Mucosa of descending colon (tissue), 3 donors: ENCODE data around the gene CLDN24. TPM values are rescaled to one million over a fixed set of nuclear protein-coding genes. Genes with fewer than 3 reads are reported as not detected.

Experiments used
- ATAC-seq: fragments of 200-7000 bp; cut with Tn5 transposase; one replicate; pipeline ENCODE4 v1.9.1; 2020; ENCODE audit warnings: mild to moderate bottlenecking, moderate library complexity
- DNase-seq, 3 donors: peaks; one replicate each; pipeline ENCODE4 v3.0.0-alpha.2; 2020
- H3K36me3 ChIP-seq: fragments of 200-600 bp; one replicate; pipeline ENCODE4 v1.8.0; 2021; ENCODE audit warnings: low read depth, mild to moderate bottlenecking
- H3K4me1 ChIP-seq: fragments of 200-600 bp; one replicate; pipeline ENCODE4 v1.8.0; 2021; ENCODE audit warnings: low read depth, mild to moderate bottlenecking
- H3K4me3 ChIP-seq: fragments of 200-600 bp; one replicate; pipeline ENCODE4 v1.8.0; 2021; ENCODE audit warnings: mild to moderate bottlenecking
- H3K9me3 ChIP-seq: fragments of 200-600 bp; one replicate; pipeline ENCODE4 v1.8.0; 2021; ENCODE audit warnings: mild to moderate bottlenecking
- intact Hi-C, 2 donors: fragments of 100-400 bp; cut with DNase I in 1 of 2; cut with micrococcal nuclease in 1 of 2; formaldehyde crosslinking; loops; one replicate each; pipeline versions ENCODE4 v1.11.0 to v1.11.1; 2022; cut with DNase I, micrococcal nuclease
- total RNA-seq, 3 donors: library from RNA; stranded (reverse); fragmentation: NEBNext Ultra II Directional in 2 of 3; extraction: Animal tissue kit (Norgen Biotek cat#: 25700) in 2 of 3; gene quantifications; one replicate each; pipeline versions ENCODE4 v1.2.1 to v1.2.4, GENCODE V29; 2021 to 2023
- TF ChIP-seq, protein P1 (sequence below): fragments of 200-600 bp; IDR thresholded peaks from one replicate; pipeline ENCODE4 v1.8.0; 2022; ENCODE audit warnings: antibody characterized with exemption, mild to moderate bottlenecking
- donor health status: DM: no; HTN: no; CAD: no; lungs with moderate emphysema.
- donor health status: DM: no; HTN: no; CAD: no.
- donor health status: DM: no; HTN: yes; CAD: no.

CLDN24 gene
- total RNA-seq, 3 donors from 2014 or later, result not detected

- H3K4me1 ChIP-seq, result peaks cover 4% of the 10 kb centered on the region
- intact Hi-C loops, result no loop called here
Observed at GRCh38 chr4:183330841-183331240, 8.6 kb upstream of the CLDN24 start.

GRCh38 chr4:183329954-183330742 lies 7.9 kb upstream of the CLDN24 start:
- Histone ChIP-seq H3K4me1 (no peaks in the 10 kb centered on the region), H3K36me3 (no peaks in the 10 kb centered on the region), H3K4me3 (no peak overlapping the region), H3K9me3 (no peaks in the 10 kb centered on the region)
- TF ChIP-seq, protein P1, sequence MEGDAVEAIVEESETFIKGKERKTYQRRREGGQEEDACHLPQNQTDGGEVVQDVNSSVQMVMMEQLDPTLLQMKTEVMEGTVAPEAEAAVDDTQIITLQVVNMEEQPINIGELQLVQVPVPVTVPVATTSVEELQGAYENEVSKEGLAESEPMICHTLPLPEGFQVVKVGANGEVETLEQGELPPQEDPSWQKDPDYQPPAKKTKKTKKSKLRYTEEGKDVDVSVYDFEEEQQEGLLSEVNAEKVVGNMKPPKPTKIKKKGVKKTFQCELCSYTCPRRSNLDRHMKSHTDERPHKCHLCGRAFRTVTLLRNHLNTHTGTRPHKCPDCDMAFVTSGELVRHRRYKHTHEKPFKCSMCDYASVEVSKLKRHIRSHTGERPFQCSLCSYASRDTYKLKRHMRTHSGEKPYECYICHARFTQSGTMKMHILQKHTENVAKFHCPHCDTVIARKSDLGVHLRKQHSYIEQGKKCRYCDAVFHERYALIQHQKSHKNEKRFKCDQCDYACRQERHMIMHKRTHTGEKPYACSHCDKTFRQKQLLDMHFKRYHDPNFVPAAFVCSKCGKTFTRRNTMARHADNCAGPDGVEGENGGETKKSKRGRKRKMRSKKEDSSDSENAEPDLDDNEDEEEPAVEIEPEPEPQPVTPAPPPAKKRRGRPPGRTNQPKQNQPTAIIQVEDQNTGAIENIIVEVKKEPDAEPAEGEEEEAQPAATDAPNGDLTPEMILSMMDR, result no peak
- intact Hi-C loops, result no loop called here
- ATAC-seq (no peak), DNase-seq (no peak)

More at GRCh38 chr4:183330841-183331240, 8.6 kb upstream of the CLDN24 start:
- no peaks in the 10 kb centered on the region for H3K36me3 ChIP-seq
- no peak overlapping the region for H3K4me3 ChIP-seq
- TF ChIP-seq, protein P1, result no peak
- DNase-seq (no peak), ATAC-seq (no peak)
- H3K9me3 ChIP-seq, result no peaks in the 10 kb centered on the region

DNA sequence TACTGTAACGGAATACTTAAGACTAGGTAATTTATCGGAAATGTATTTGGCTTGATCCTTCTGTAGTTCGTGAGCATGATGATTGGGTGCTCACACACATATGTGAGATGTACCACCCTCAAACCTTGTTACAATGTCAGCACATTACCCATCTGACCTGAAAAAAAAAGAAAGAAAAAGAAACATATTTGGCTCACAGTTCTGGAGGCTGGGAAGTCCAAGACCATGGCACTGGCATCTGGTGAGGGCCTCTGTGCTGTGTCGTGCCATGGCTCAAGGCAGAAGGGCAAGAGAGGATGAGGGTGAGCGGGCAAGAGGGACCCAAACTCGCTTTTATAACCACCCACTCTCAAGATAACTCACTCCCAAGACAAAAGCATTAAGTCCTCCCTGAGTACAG lies 7.0 kb upstream of the CLDN24 start:
- TF ChIP-seq, protein P1, result no peak
- Histone ChIP-seq H3K9me3 (no peaks in the 10 kb centered on the region), H3K4me1 (no peaks in the 10 kb centered on the region), H3K36me3 (no peaks in the 10 kb centered on the region), H3K4me3 (no peak overlapping the region)
- intact Hi-C loops, result no loop called here
- ATAC-seq, result no peak
- no peak for DNase-seq

- DNase-seq (no peak), ATAC-seq (no peak)
- Histone ChIP-seq H3K9me3 (no peaks in the 10 kb centered on the region), H3K36me3 (no peaks in the 10 kb centered on the region), H3K4me1 (no peaks in the 10 kb centered on the region), H3K4me3 (no peak overlapping the region)
- TF ChIP-seq, protein P1, result no peak
- intact Hi-C loops, result no loop called here
Observed at GRCh38 chr4:183328832-183329231, 6.6 kb upstream of the CLDN24 start.

GRCh38 chr4:183327827-183328226 lies 5.6 kb upstream of the CLDN24 start:
- intact Hi-C loops, result no loop called here
- Histone ChIP-seq H3K9me3 (no peaks in the 10 kb centered on the region), H3K4me1 (no peaks in the 10 kb centered on the region), H3K4me3 (no peak overlapping the region), H3K36me3 (no peaks in the 10 kb centered on the region)
- TF ChIP-seq, protein P1, result no peak
- no peak for ATAC-seq
- DNase-seq, result no peak
